IMR-90 (cell line): ENCODE results near the gene PNKP. TPM values are rescaled to one million over a fixed set of nuclear protein-coding genes. Genes with fewer than 3 reads are reported as not detected.

Experiments
- ATAC-seq: fragments of 200-7000 bp; cut with Tn5 transposase; 2 replicates; pipeline ENCODE4 v1.9.1; 2020; ENCODE audit warnings: low read depth, mild to moderate bottlenecking, moderate library complexity
- BruUV-seq: library from RNA; stranded (reverse); fragments of 400-500 nt; replicated peaks from 2 replicates; lab custom pipeline; 2021; lab: Mats Ljungman, UMichigan
- CTCF ChIA-PET: fragments of 300-600 bp; formaldehyde crosslinking; extraction: SDS; loops from one replicate; lab custom pipeline; 2021; ENCODE audit warnings: antibody characterized with exemption; lab: Yijun Ruan, JAX
- POLR2A ChIA-PET: fragments of 300-600 bp; sonication (Branson Sonifier 250); formaldehyde crosslinking; loops from one replicate; lab custom pipeline; 2022; ENCODE audit warnings: antibody characterized with exemption; ENCODE audit not compliant: unreplicated experiment; lab: Charles Lee
- DNase-seq: peaks from one replicate; pipeline ENCODE4 v3.0.0; 2013
- H2AFZ ChIP-seq: replicated peaks from 2 replicates; pipeline ENCODE3; 2013; ENCODE audit warnings: low read length, mild to moderate bottlenecking; ENCODE audit not compliant: poor library complexity
- H2AK5ac ChIP-seq: 2 replicates; pipeline ENCODE4 v1.6.1; 2013; ENCODE audit warnings: low read depth, low read length, inconsistent platforms
- H2AK9ac ChIP-seq: replicated peaks from 2 replicates; pipeline ENCODE3; 2013; ENCODE audit warnings: mild to moderate bottlenecking, low read depth, low read length, moderate library complexity; ENCODE audit not compliant: poor library complexity
- H2BK120ac ChIP-seq: 2 replicates; pipeline ENCODE4 v1.6.1; 2013; ENCODE audit warnings: low read depth, low read length, inconsistent platforms
- H2BK15ac ChIP-seq: 3 replicates; pipeline ENCODE4 v1.6.1; 2013; ENCODE audit warnings: low read depth, low read length, inconsistent platforms
- H2BK20ac ChIP-seq: 2 replicates; pipeline ENCODE4 v1.6.1; 2013; ENCODE audit warnings: low read depth, mild to moderate bottlenecking, inconsistent platforms, low read length, moderate library complexity
- H2BK5ac ChIP-seq: 2 replicates; pipeline ENCODE4 v1.6.1; 2013; ENCODE audit warnings: mild to moderate bottlenecking, low read depth, low read length, inconsistent platforms; ENCODE audit not compliant: poor library complexity, severe bottlenecking
- H3K14ac ChIP-seq: replicated peaks from 2 replicates; pipeline ENCODE4 v1.6.1; 2013; ENCODE audit warnings: low read depth, low read length, inconsistent platforms
- H3K18ac ChIP-seq: 2 replicates; pipeline ENCODE4 v1.6.1; 2013; ENCODE audit warnings: low read depth, low read length, control low read depth
- H3K23ac ChIP-seq: 2 replicates; pipeline ENCODE4 v1.6.1; 2013; ENCODE audit warnings: low read depth, low read length, inconsistent platforms
- H3K27ac ChIP-seq: 2 replicates; pipeline ENCODE4 v1.5.1; 2013; ENCODE audit warnings: mild to moderate bottlenecking, control low read depth, low read length; ENCODE audit not compliant: insufficient read depth
- H3K27me3 ChIP-seq: 2 replicates; pipeline ENCODE4 v1.6.1; 2013; ENCODE audit warnings: low read length; ENCODE audit not compliant: control insufficient read depth, insufficient read depth
- H3K36me3 ChIP-seq: 2 replicates; pipeline ENCODE4 v1.6.1; 2013; ENCODE audit warnings: low read length, mixed read lengths; ENCODE audit not compliant: control insufficient read depth, insufficient read depth
- H3K4ac ChIP-seq: 2 replicates; pipeline ENCODE4 v1.6.1; 2013; ENCODE audit warnings: low read depth, low read length, inconsistent platforms
- H3K4me1 ChIP-seq: 2 replicates; pipeline ENCODE4 v1.6.1; 2013; ENCODE audit warnings: low read length, mixed read lengths; ENCODE audit not compliant: control insufficient read depth, insufficient read depth
- H3K4me2 ChIP-seq: 2 replicates; pipeline ENCODE4 v1.6.1; 2013; ENCODE audit warnings: low read depth, mild to moderate bottlenecking, control low read depth, low read length, moderate library complexity
- H3K4me3 ChIP-seq: 2 replicates; pipeline ENCODE4 v1.5.1; 2013; ENCODE audit warnings: low read depth, mild to moderate bottlenecking, control low read depth, low read length, moderate library complexity; ENCODE audit not compliant: insufficient read depth
- H3K56ac ChIP-seq: 2 replicates; pipeline ENCODE4 v1.6.1; 2013; ENCODE audit warnings: low read length, inconsistent platforms; ENCODE audit not compliant: insufficient read depth; ENCODE audit errors: extremely low read depth
- H3K79me1 ChIP-seq, 2 experiments: 2 replicates each; pipeline ENCODE4 v1.6.1; 2013; ENCODE audit warnings: low read length in 2 of 2, inconsistent platforms in 1 of 2, low read depth in 1 of 2
- H3K9ac ChIP-seq: 2 replicates; pipeline ENCODE4 v1.6.1; 2013; ENCODE audit warnings: low read depth, low read length, control low read depth
- H3K9me1 ChIP-seq: 2 replicates; pipeline ENCODE4 v1.6.1; 2013; ENCODE audit warnings: low read length, inconsistent platforms; ENCODE audit not compliant: insufficient read depth
- H3K9me3 ChIP-seq: 2 replicates; pipeline ENCODE4 v1.6.1; 2013; ENCODE audit warnings: low read length; ENCODE audit not compliant: control insufficient read depth, insufficient read depth
- H4K20me1 ChIP-seq: 2 replicates; pipeline ENCODE4 v1.6.1; 2013; ENCODE audit warnings: low read length, inconsistent platforms; ENCODE audit not compliant: insufficient read depth
- H4K5ac ChIP-seq: 2 replicates; pipeline ENCODE4 v1.6.1; 2013; ENCODE audit warnings: mild to moderate bottlenecking, low read depth, low read length, control low read depth
- H4K8ac ChIP-seq, 2 experiments: 2 replicates each; pipeline ENCODE4 v1.6.1; 2013; ENCODE audit warnings: low read depth in 2 of 2, low read length in 2 of 2, control low read depth in 1 of 2, inconsistent platforms in 1 of 2
- H4K91ac ChIP-seq: 2 replicates; pipeline ENCODE4 v1.6.1; 2013; ENCODE audit warnings: low read depth, low read length, inconsistent platforms; ENCODE audit not compliant: insufficient read depth
- BHLHE40 ChIP-seq: fragments of 150-350 bp; IDR thresholded peaks from 2 replicates; pipeline ENCODE4 v1.6.1; 2016; ENCODE audit warnings: mild to moderate bottlenecking, low read depth, low read length
- CEBPB ChIP-seq: IDR thresholded peaks from 2 replicates; pipeline ENCODE4 v1.6.1; 2012; ENCODE audit warnings: low read depth, low read length, improper control_type of control experiment
- CHD1 ChIP-seq: IDR thresholded peaks from 2 replicates; pipeline ENCODE4 v1.6.1; 2012; ENCODE audit warnings: low read depth, low read length, improper control_type of control experiment
- ELK1 ChIP-seq: fragments of 150-350 bp; IDR thresholded peaks from 2 replicates; pipeline ENCODE4 v1.6.1; 2016; ENCODE audit warnings: low read depth, mild to moderate bottlenecking, low read length, moderate library complexity, borderline replicate concordance
- FOS ChIP-seq: fragments of 150-350 bp; IDR thresholded peaks from 2 replicates; pipeline ENCODE4 v1.6.1; 2016; ENCODE audit warnings: low read depth, low read length
- MAFK ChIP-seq: IDR thresholded peaks from 2 replicates; pipeline ENCODE4 v1.6.1; 2012; ENCODE audit warnings: low read depth, low read length, improper control_type of control experiment
- MXI1 ChIP-seq: IDR thresholded peaks from 2 replicates; pipeline ENCODE4 v1.6.1; 2012; ENCODE audit warnings: low read depth, mild to moderate bottlenecking, low read length, moderate library complexity, borderline replicate concordance
- NFE2L2 ChIP-seq: fragments of 150-350 bp; IDR thresholded peaks from 2 replicates; pipeline ENCODE4 v1.6.1; 2016; ENCODE audit warnings: low read depth, mild to moderate bottlenecking, low read length
- RAD21 ChIP-seq: IDR thresholded peaks from 2 replicates; pipeline ENCODE4 v1.6.1; 2012; ENCODE audit warnings: low read length, improper control_type of control experiment
- RCOR1 ChIP-seq: IDR thresholded peaks from 2 replicates; pipeline ENCODE4 v1.6.1; 2012; ENCODE audit warnings: mild to moderate bottlenecking, low read length, improper control_type of control experiment; ENCODE audit not compliant: insufficient replicate concordance
- RFX5 ChIP-seq: IDR thresholded peaks from 2 replicates; pipeline ENCODE4 v1.8.0; 2012; ENCODE audit warnings: low read depth, mild to moderate bottlenecking, low read length, moderate library complexity
- WGBS, 2 experiments: methylation state at CpG; one replicate each; pipeline versions ENCODE4 v1.1.5 to v1.1.7; 2013; ENCODE audit warnings: missing lambda C conversion rate in 2 of 2; ENCODE audit not compliant: insufficient read length in 1 of 2; ENCODE audit errors: extremely low coverage in 2 of 2; 5-methylcytosine and 5-hydroxymethylcytosine counted together
- dilution Hi-C: fragments of 300-500 bp; cut with HindIII; formaldehyde crosslinking; loops from one replicate; pipeline ENCODE4 v1.14.3; 2018; ENCODE audit warnings: low sequenced_read_pairs; ENCODE audit not compliant: unreplicated experiment
- in situ Hi-C: fragments of 300-500 bp; cut with MboI; formaldehyde crosslinking; loops from 3 replicates; pipeline ENCODE4 v1.14.3; 2019; ENCODE audit warnings: low sequenced_read_pairs, inconsistent platforms, mixed read lengths
- intact Hi-C: fragments of 100-400 bp; cut with micrococcal nuclease; formaldehyde crosslinking; loops from 2 replicates; pipeline ENCODE4 v1.10.0; 2022
- polyA plus RNA-seq, 3 experiments: library from polyadenylated mRNA; depleted of rRNA; stranded (reverse); fragments of >200 nt; gene quantifications; 2 replicates each; pipeline ENCODE4 v1.2.3, GENCODE V29; 2012; ENCODE audit warnings: low replicate concordance in 1 of 3
- total RNA-seq: library from RNA; depleted of rRNA; stranded (reverse); fragments of >200 nt; gene quantifications from 2 replicates; pipeline ENCODE4 v1.2.3, GENCODE V29; 2012

PNKP gene
- total and polyA plus RNA-seq, 2 of the 4 experiments (the other 2 are of a cell fraction) = 14.2 to 25.0 TPM

GRCh38 chr19:49859682-49860335 is 7.6 kb downstream of the PNKP start:
- no peak overlapping the region for H3K23ac ChIP-seq
- H3K27ac ChIP-seq = peak overlapping the region; percentile 32
- H2BK20ac ChIP-seq = no peak overlapping the region
- no peak overlapping the region for H2BK120ac ChIP-seq
- H3K9ac ChIP-seq = no peak overlapping the region
- peaks cover 12 to 74% of the 10 kb centered on the region in 2 experiments for H3K79me1 ChIP-seq
- H4K91ac ChIP-seq = no peak overlapping the region
- H2BK5ac ChIP-seq = peak overlapping the region; percentile 53
- no peaks in the 10 kb centered on the region for H3K9me3 ChIP-seq
- H2AK9ac ChIP-seq = peak overlapping the region; percentile 90
- in situ Hi-C loops (loop anchor here (10.0 kb wide), 1 partner anchor 175 kb away; the partner anchor contains the start of gene ADM5), intact Hi-C loops (no loop called here), dilution Hi-C loops (no loop called here)
- 89% methylated on average over 11 of the region's 22 CpGs; no CpG with 5 or more reads in 1 of the 2 experiments for WGBS, 2 experiments
- ChIA-PET CTCF (no interaction called here), POLR2A (no interaction called here)
- H3K56ac ChIP-seq = no peak overlapping the region
- no TSS peak for BruUV-seq
- H4K20me1 ChIP-seq = peaks cover 59% of the 10 kb centered on the region
- H2AK5ac ChIP-seq = peak overlapping the region; percentile 49; the same call in 1 of the 2 replicates
- H2BK15ac ChIP-seq = no peak overlapping the region
- ATAC-seq (no peak), DNase-seq (no peak)
- 0 out of 2 replicates have a peak overlapping the region, but pooled peaks have one; percentile 32 for H3K14ac ChIP-seq
- peaks cover 88% of the 10 kb centered on the region for H3K36me3 ChIP-seq
- no peak overlapping the region for H3K18ac ChIP-seq
- H3K27me3 ChIP-seq = no peaks in the 10 kb centered on the region
- H4K5ac ChIP-seq = no peak overlapping the region
- peak overlapping the region; percentile 35; the same call in 1 of the 2 replicates for H3K4ac ChIP-seq
- H3K9me1 ChIP-seq = peaks cover 7% of the 10 kb centered on the region
- peak overlapping the region; percentile 12 for H2AFZ ChIP-seq
- peak overlapping the region in 1 of 2 experiments; percentile 53; a peak in 1 of 4 replicates for H4K8ac ChIP-seq
- peaks cover 11% of the 10 kb centered on the region for H3K4me1 ChIP-seq
- TF ChIP-seq ELK1 (no peak), MXI1 (no peak), RCOR1 (no peak), NFE2L2 (no peak), CEBPB (no peak), BHLHE40 (no peak), RAD21 (no peak), RFX5 (no peak), CHD1 (no peak), FOS (no peak), MAFK (no peak)
- H3K4me2 ChIP-seq = no peak overlapping the region
- H3K4me3 ChIP-seq = no peak overlapping the region
